ENCODE data around the gene MBNL2.

The MBNL2 gene

DNA sequence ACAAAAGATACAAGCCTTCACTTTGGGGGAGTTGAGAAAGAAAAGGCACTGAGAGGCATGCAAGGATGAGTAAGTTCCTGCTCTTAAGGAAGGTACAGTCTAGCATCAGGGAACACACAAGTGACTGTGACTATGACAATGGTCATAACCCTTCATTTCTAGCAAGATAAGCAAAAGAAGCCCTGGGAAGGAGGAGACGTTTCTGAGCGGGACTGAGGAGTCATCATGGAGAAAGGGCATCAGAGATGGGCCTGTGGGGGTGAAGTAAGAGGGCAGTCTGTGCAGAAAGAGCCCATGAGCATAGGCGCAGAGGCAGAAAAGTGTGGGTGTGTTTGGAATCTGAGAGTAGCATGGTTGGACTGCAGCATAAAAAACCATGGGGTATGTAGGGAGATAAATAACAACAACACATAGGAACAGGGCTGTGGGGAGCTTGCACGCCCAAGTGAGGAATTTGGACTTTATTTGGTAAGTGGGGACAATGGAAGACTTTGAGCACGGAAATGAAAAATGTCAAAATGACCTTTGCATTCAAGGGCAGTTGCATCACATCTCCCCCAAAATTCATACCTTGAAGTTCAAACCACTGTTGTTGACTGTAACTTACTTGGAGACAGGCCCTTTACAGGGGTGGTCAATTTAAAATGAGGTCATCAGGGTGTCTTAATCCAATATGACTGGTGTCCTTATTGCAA, 86.7 kb downstream of the MBNL2 start:
- Histone ChIP-seq H3K4me3 (replicated peaks; ENCODE audit: insufficient read depth, low read length) (no peak overlapping the region), H3K27ac (replicated peaks) (no peak overlapping the region), H3K27me3 (ENCODE audit: insufficient read depth, poor library complexity, severe bottlenecking) (no peaks in the 10 kb centered on the region)
- DNase-seq (ENCODE audit: low read depth in 1 of 2, low spot score in 1 of 2): no peak
- TF ChIP-seq GABPA (IDR thresholded peaks at IDR 0.05; ENCODE audit: low read depth) (no peak), SPI1 (IDR thresholded peaks at IDR 0.05; ENCODE audit: borderline replicate concordance, low read depth) (no peak), POLR2AphosphoS5 (IDR thresholded peaks at IDR 0.05; ENCODE audit: low read depth) (no peak)
- TF ChIP-seq, protein P1, sequence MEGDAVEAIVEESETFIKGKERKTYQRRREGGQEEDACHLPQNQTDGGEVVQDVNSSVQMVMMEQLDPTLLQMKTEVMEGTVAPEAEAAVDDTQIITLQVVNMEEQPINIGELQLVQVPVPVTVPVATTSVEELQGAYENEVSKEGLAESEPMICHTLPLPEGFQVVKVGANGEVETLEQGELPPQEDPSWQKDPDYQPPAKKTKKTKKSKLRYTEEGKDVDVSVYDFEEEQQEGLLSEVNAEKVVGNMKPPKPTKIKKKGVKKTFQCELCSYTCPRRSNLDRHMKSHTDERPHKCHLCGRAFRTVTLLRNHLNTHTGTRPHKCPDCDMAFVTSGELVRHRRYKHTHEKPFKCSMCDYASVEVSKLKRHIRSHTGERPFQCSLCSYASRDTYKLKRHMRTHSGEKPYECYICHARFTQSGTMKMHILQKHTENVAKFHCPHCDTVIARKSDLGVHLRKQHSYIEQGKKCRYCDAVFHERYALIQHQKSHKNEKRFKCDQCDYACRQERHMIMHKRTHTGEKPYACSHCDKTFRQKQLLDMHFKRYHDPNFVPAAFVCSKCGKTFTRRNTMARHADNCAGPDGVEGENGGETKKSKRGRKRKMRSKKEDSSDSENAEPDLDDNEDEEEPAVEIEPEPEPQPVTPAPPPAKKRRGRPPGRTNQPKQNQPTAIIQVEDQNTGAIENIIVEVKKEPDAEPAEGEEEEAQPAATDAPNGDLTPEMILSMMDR (IDR thresholded peaks at IDR 0.05; ENCODE audit: insufficient read depth, low read length): no peak
- TF ChIP-seq, protein P2, sequence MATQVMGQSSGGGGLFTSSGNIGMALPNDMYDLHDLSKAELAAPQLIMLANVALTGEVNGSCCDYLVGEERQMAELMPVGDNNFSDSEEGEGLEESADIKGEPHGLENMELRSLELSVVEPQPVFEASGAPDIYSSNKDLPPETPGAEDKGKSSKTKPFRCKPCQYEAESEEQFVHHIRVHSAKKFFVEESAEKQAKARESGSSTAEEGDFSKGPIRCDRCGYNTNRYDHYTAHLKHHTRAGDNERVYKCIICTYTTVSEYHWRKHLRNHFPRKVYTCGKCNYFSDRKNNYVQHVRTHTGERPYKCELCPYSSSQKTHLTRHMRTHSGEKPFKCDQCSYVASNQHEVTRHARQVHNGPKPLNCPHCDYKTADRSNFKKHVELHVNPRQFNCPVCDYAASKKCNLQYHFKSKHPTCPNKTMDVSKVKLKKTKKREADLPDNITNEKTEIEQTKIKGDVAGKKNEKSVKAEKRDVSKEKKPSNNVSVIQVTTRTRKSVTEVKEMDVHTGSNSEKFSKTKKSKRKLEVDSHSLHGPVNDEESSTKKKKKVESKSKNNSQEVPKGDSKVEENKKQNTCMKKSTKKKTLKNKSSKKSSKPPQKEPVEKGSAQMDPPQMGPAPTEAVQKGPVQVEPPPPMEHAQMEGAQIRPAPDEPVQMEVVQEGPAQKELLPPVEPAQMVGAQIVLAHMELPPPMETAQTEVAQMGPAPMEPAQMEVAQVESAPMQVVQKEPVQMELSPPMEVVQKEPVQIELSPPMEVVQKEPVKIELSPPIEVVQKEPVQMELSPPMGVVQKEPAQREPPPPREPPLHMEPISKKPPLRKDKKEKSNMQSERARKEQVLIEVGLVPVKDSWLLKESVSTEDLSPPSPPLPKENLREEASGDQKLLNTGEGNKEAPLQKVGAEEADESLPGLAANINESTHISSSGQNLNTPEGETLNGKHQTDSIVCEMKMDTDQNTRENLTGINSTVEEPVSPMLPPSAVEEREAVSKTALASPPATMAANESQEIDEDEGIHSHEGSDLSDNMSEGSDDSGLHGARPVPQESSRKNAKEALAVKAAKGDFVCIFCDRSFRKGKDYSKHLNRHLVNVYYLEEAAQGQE (IDR thresholded peaks at IDR 0.05; ENCODE audit: insufficient replicate concordance, low read depth): no peak

DNA sequence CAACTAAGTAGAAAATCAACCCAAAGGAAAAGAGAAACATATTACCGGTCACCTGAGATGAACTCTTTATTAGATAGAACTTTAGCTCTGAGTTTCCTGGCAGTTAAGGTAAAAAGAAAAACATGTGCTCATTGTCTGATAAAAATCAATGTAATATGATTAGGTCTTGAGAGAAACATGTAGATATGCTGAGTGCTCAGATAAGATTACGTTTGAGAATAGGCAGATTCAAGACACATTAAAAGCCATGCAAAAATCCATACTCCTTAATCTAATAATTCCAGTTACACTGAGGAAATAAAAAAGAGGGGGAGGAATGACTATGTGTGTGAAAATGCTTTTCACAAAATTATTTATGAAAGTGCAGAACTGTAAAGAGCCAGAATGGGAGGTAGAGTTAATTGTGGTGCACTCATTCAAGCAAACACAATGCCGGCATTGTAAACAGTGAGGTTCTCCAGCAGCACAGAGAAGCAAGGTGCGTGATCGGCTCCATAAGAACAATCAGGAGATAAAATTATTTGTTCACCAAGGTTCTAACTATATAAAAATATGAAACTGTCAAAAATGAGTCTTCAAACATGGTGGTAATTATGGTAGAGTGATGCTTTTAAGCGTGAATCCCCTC, 88.8 kb downstream of the MBNL2 start:
- TF ChIP-seq POLR2AphosphoS5 (IDR thresholded peaks at IDR 0.05; ENCODE audit: low read depth) (no peak), GABPA (IDR thresholded peaks at IDR 0.05; ENCODE audit: low read depth) (no peak), SPI1 (IDR thresholded peaks at IDR 0.05; ENCODE audit: borderline replicate concordance, low read depth) (no peak)
- TF ChIP-seq, protein P2 (IDR thresholded peaks at IDR 0.05; ENCODE audit: insufficient replicate concordance, low read depth): no peak
- TF ChIP-seq, protein P1 (IDR thresholded peaks at IDR 0.05; ENCODE audit: insufficient read depth, low read length): no peak
- H3K27ac ChIP-seq (replicated peaks): no peak overlapping the region
- no peaks in the 10 kb centered on the region for H3K27me3 ChIP-seq (ENCODE audit: insufficient read depth, poor library complexity, severe bottlenecking)
- DNase-seq (ENCODE audit: low read depth in 1 of 2, low spot score in 1 of 2): no peak
- H3K4me3 ChIP-seq (replicated peaks; ENCODE audit: insufficient read depth, low read length): no peak overlapping the region

DNA sequence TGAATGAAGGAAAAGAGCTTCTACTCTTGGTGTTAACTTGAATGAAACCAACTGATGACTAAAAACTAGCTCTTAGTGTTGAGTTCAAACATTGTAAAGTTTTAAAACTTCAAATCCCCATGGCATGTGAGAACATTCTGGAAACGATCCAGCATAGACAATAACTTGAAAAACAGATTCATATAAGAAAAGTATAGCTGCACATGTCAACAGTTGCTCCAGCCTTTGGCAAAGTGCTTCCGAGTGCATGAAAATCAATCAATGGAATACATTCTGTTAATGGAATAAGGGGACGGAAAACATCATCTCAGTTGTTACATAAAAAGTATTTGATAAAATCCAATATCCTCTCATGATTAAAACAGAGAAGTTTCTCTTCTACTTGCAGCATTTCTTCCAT, 89.8 kb downstream of the MBNL2 start:
- Histone ChIP-seq H3K4me3 (replicated peaks; ENCODE audit: insufficient read depth, low read length) (no peak overlapping the region), H3K27me3 (ENCODE audit: insufficient read depth, poor library complexity, severe bottlenecking) (no peaks in the 10 kb centered on the region), H3K27ac (replicated peaks) (no peak overlapping the region)
- TF ChIP-seq GABPA (IDR thresholded peaks at IDR 0.05; ENCODE audit: low read depth) (no peak), POLR2AphosphoS5 (IDR thresholded peaks at IDR 0.05; ENCODE audit: low read depth) (no peak), SPI1 (IDR thresholded peaks at IDR 0.05; ENCODE audit: borderline replicate concordance, low read depth) (no peak)
- TF ChIP-seq, protein P1 (IDR thresholded peaks at IDR 0.05; ENCODE audit: insufficient read depth, low read length): no peak
- TF ChIP-seq, protein P2 (IDR thresholded peaks at IDR 0.05; ENCODE audit: insufficient replicate concordance, low read depth): no peak
- no peak for DNase-seq (ENCODE audit: low read depth in 1 of 2, low spot score in 1 of 2)

Data from HL-60 (cell line).